Endometrial microvascular endothelial cells (primary cell): ENCODE results near the gene HDAC10. TPM values are rescaled to one million over a fixed set of nuclear protein-coding genes. Genes with fewer than 3 reads are reported as not detected.

Experiments used
- in situ Hi-C: cut with HindIII; loops from 2 replicates; pipeline ENCODE4 v1.10.0; 2017; ENCODE audit warnings: low sequenced_read_pairs, low pct_unique_long_range_greater_than_20kb; ENCODE audit errors: inconsistent ontology term
- total RNA-seq: library from RNA; depleted of rRNA; stranded (reverse); fragments of >200 nt; gene quantifications from one replicate; pipeline ENCODE4 v1.2.3, GENCODE V29; 2015; ENCODE audit errors: inconsistent ontology term

The HDAC10 gene
- total RNA-seq, 1 donor from 2014 or later: 31.3 TPM

DNA sequence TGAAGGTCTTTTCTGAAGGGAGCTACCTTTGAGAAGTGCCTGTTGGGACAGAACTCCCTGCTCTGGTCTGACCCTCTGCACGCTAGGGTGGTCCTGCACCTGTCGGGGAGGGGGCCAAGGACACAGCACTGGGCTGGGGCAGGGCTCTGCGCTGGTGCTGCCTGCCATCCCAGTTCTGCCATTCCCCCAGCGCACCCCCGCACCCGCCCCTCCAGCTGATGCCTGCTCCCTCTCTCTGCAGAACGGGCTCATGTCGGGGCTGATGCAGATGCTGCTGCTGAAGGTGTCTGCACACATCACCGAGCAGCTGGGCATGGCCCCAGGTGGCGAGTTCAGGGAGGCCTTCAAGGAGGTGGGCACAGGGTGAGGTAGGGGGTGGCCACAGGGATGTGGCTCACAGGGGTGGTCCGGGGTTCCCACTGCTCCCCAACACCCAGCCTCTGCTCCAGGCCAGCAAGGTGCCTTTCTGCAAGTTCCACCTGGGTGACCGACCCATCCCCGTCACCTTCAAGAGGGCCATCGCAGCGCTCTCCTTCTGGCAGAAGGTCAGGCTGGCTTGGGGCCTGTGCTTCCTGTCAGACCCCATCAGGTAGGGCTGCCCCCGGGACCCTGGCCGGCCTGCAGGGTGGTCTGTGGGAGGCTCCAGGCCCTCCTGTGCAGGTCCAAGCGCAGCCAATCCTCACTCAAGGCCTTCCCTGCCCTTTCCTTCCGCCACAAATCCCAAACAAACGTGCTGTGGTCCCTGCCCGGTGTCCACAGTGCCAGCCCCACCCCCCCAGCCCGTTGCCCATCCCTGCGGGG is 53.9 kb downstream of the HDAC10 start:
- in situ Hi-C loops: no loop called here

GRCh38 chr22:50196256-50196655 is 54.8 kb downstream of the HDAC10 start:
- in situ Hi-C loops: no loop called here

Other genes starting within 250 kb of the HDAC10 start
- gene IL17REL, start 238.5 kb downstream of the HDAC10 start, total RNA-seq: not detected
- not detected for gene TTLL8, start 193.0 kb downstream of the HDAC10 start, total RNA-seq
- gene MLC1, start 165.8 kb downstream of the HDAC10 start, total RNA-seq: not detected
- 6.1 TPM for gene MOV10L1, start 161.3 kb downstream of the HDAC10 start, total RNA-seq
- gene PANX2, start 80.5 kb downstream of the HDAC10 start, total RNA-seq: 2.2 TPM
- 39.3 TPM for gene TRABD, start 65.4 kb downstream of the HDAC10 start, total RNA-seq
- 29.7 TPM for gene SELENOO, start 50.3 kb downstream of the HDAC10 start, total RNA-seq
- gene TUBGCP6, start 6.2 kb downstream of the HDAC10 start, total RNA-seq: 33.2 TPM
- gene MAPK12, start 10.4 kb upstream of the HDAC10 start, total RNA-seq: 50.4 TPM
- gene MAPK11, start 19.1 kb upstream of the HDAC10 start, total RNA-seq: 26.9 TPM
- 37.7 TPM for gene PLXNB2, start 56.4 kb upstream of the HDAC10 start, total RNA-seq
- gene DENND6B, start 75.7 kb upstream of the HDAC10 start, total RNA-seq: 1.2 TPM
- 35.0 TPM for gene PPP6R2, start 92.1 kb upstream of the HDAC10 start, total RNA-seq
- gene SBF1, start 223.8 kb upstream of the HDAC10 start, total RNA-seq: 53.1 TPM
- gene ADM2, start 230.3 kb upstream of the HDAC10 start, total RNA-seq: under 0.01 TPM
- gene MIOX, start 235.6 kb upstream of the HDAC10 start, total RNA-seq: not detected